NCI-H146 (cell line): ENCODE measurements around the gene HSPA5.

Source experiments
- DNase-seq: peaks from one replicate; lab custom pipeline; 2025; lab: John Stamatoyannopoulos, UW

Gene HSPA5

GRCh38 chr9:125190361-125190801, 50.8 kb downstream of the HSPA5 start:
- DNase-seq = peak; percentile 34

GRCh38 chr9:125189361-125190289, 51.5 kb downstream of the HSPA5 start, which contains the start of gene PPP6C:
PPP6C (minus strand) TSS chr9:125189803; CDS start chr9:125189718, 85 bp downstream.
- DNase-seq = peak; percentile 86

- DNase-seq = no peak
Measured at GRCh38 chr9:125189011-125189360, 52.2 kb downstream of the HSPA5 start.
